ENCODE measurements around the gene PCNT. TPM values are rescaled to one million over a fixed set of nuclear protein-coding genes. Genes with fewer than 3 reads are reported as not detected.

The PCNT gene
- total RNA-seq, 1 experiment from 2014 or later, result 39.6 TPM

- Mint-ChIP-seq H3K36me3 (ENCODE audit: insufficient read depth in 1 of 3, low read depth in 3 of 3) (peaks cover 35 to 80% (median 76%) of the 10 kb centered on the region in 3 experiments), H3K4me3 (no peak overlapping the region), H3K27me3 (ENCODE audit: low read depth) (no peaks in the 10 kb centered on the region), H3K4me1 (0 out of 4 replicates have a peak, but pooled peaks cover 0 to 2% of the 10 kb centered on the region in 2 experiments), H3K9me3 (no peaks in the 10 kb centered on the region), H3K27ac (no peak overlapping the region)
- no peak overlapping the region for H4K5ac ChIP-seq (ENCODE audit: insufficient read length, low read depth, low read length)
- H3K56ac ChIP-seq (ENCODE audit: insufficient read length, low read depth, low read length), result no peak overlapping the region
- no peak overlapping the region for H3T11ph ChIP-seq (ENCODE audit: low read length)
- H3K23ac ChIP-seq (ENCODE audit: insufficient read length, low read depth, low read length), result no peak overlapping the region
- no peak overlapping the region for H2BK15ac ChIP-seq (ENCODE audit: low read depth, low read length)
- H2AFZ ChIP-seq (ENCODE audit: low read length), result no peak overlapping the region
- H3K79me1 ChIP-seq (ENCODE audit: insufficient read depth, low read depth, low read length, poor library complexity, severe bottlenecking), result no peaks in the 10 kb centered on the region
- no peak overlapping the region for H2AK5ac ChIP-seq (ENCODE audit: insufficient read length, low read length)
- H3K18ac ChIP-seq (ENCODE audit: insufficient read length, low read depth, low read length), result no peak overlapping the region
- no peaks in the 10 kb centered on the region for H4K20me1 ChIP-seq (ENCODE audit: control insufficient read depth, insufficient read depth, insufficient read length)
- H3K4me2 ChIP-seq (ENCODE audit: insufficient read depth, insufficient read length, low read length), result no peak overlapping the region
- H4K91ac ChIP-seq (ENCODE audit: insufficient read length, low read depth, low read length), result no peak overlapping the region
- no peak for DNase-seq
- H3K4me1 ChIP-seq (ENCODE audit: insufficient read depth, low read length), result no peaks in the 10 kb centered on the region
- H3K79me2 ChIP-seq (ENCODE audit: insufficient read depth, low read length), result no peaks in the 10 kb centered on the region
- no peaks in the 10 kb centered on the region for H3K9me3 ChIP-seq (ENCODE audit: control insufficient read depth, low read depth, low read length)
- H3K14ac ChIP-seq (ENCODE audit: insufficient read depth, low read length), result no peak overlapping the region
- H3K4ac ChIP-seq (ENCODE audit: low read depth, low read length), result no peak overlapping the region
- no peak for TF ChIP-seq CTCF (conservative IDR thresholded peaks at IDR 0.05)
- no peak overlapping the region for H2BK20ac ChIP-seq (ENCODE audit: low read depth, low read length, poor library complexity, severe bottlenecking)
- no peak overlapping the region for H3K27ac ChIP-seq (ENCODE audit: insufficient read length, low read depth, low read length)
- no peak overlapping the region for H2BK12ac ChIP-seq (ENCODE audit: insufficient read length, low read depth, low read length)
- H2BK5ac ChIP-seq (ENCODE audit: insufficient read length, low read length), result no peak overlapping the region
- no peak overlapping the region for H2BK120ac ChIP-seq (ENCODE audit: low read depth, low read length, poor library complexity, severe bottlenecking)
- no peak overlapping the region for H3K9ac ChIP-seq (ENCODE audit: extremely low read depth, insufficient read length, low read length)
- H3K23me2 ChIP-seq (ENCODE audit: insufficient read length, low read depth, low read length, poor library complexity, severe bottlenecking), result no peaks in the 10 kb centered on the region
- WGBS (ENCODE audit: extremely low coverage, insufficient read length, low lambda C conversion rate), result no CpG with 5 or more reads among the region's 15 CpGs
- no peaks in the 10 kb centered on the region for H3K27me3 ChIP-seq (ENCODE audit: insufficient read depth, low read length)
- no peak overlapping the region for H4K8ac ChIP-seq (replicated peaks; ENCODE audit: insufficient read length, low read depth, low read length)
These were observed 112.7 kb downstream of the PCNT start for GRCh38 chr21:46436621-46437020.

All from H9 (cell line).